Measurements from ENCODE around the gene OPTN.
A peak's percentile ranks its signal among the peaks of the same experiment; 100 is the strongest.
"Not testable (repeated sequence)": the region's sequence is repeated elsewhere in the genome, so short reads cannot be mapped to it uniquely, and the experiment has no call there.

OPTN gene

GRCh38 chr10:13090289-13090688 is 9.7 kb upstream of the OPTN start:
- no peak for DNase-seq (ENCODE audit: low read depth)

- no peak for DNase-seq (ENCODE audit: low read depth)
Measured at GRCh38 chr10:13091801-13092200, 8.2 kb upstream of the OPTN start.

GRCh38 chr10:13092291-13093102 is 7.5 kb upstream of the OPTN start:
- DNase-seq (ENCODE audit: low read depth), result no peak

- DNase-seq (ENCODE audit: low read depth), result not testable (repeated sequence)
Measured at GRCh38 chr10:13094082-13094481, 5.9 kb upstream of the OPTN start.

- DNase-seq (ENCODE audit: low read depth), result no peak
Measured at GRCh38 chr10:13095094-13095493, 4.9 kb upstream of the OPTN start.

GRCh38 chr10:13095929-13096328 is 4.0 kb upstream of the OPTN start:
- no peak for DNase-seq (ENCODE audit: low read depth)

- DNase-seq (ENCODE audit: low read depth), result peak; percentile 77
Measured at GRCh38 chr10:13099144-13099665, 758 bp upstream of the OPTN start.

- peak; percentile 22 for DNase-seq (ENCODE audit: low read depth)
Measured at GRCh38 chr10:13100349-13101294, 659 bp downstream of the OPTN start.

- peak; percentile 40 for DNase-seq (ENCODE audit: low read depth)
Measured at GRCh38 chr10:13102002-13102794, 2.2 kb downstream of the OPTN start.

- no peak for DNase-seq (ENCODE audit: low read depth)
Measured at GRCh38 chr10:13103554-13103953, 3.6 kb downstream of the OPTN start.

- no peak for DNase-seq (ENCODE audit: low read depth)
Measured at GRCh38 chr10:13104697-13105096, 4.7 kb downstream of the OPTN start.

- DNase-seq (ENCODE audit: low read depth), result peak; percentile 75
Measured at GRCh38 chr10:13105184-13105583, 5.2 kb downstream of the OPTN start.

- DNase-seq (ENCODE audit: low read depth), result no peak
Measured at GRCh38 chr10:13106387-13107045, 6.6 kb downstream of the OPTN start.

- DNase-seq (ENCODE audit: low read depth), result no peak
Measured at GRCh38 chr10:13110908-13111307, 10.9 kb downstream of the OPTN start.

- no peak for DNase-seq (ENCODE audit: low read depth)
Measured at GRCh38 chr10:13113544-13113943, 13.6 kb downstream of the OPTN start.

- no peak for DNase-seq (ENCODE audit: low read depth)
Measured at GRCh38 chr10:13115832-13116803, 16.2 kb downstream of the OPTN start.

- no peak for DNase-seq (ENCODE audit: low read depth)
Measured at GRCh38 chr10:13117841-13118783, 18.1 kb downstream of the OPTN start.

GRCh38 chr10:13118784-13119410 is 18.9 kb downstream of the OPTN start:
- no peak for DNase-seq (ENCODE audit: low read depth)

Measured in amniotic epithelial cell (primary cell).